A549 (cell line): ENCODE data around the gene TMED8. TPM values are rescaled to one million over a fixed set of nuclear protein-coding genes. Genes with fewer than 3 reads are reported as not detected.

ENCODE experiments used
- ATAC-seq, 2 experiments: fragments of 200-7000 bp in 1 of 2; fragments of >200 bp in 1 of 2; cut with Nextera tagmentation in 1 of 2; cut with Tn5 transposase in 1 of 2; 3 replicates each; pipeline versions ENCODE4 v1.8.0 to v1.9.1; 2018 to 2020; ENCODE audit warnings: mild to moderate bottlenecking in 1 of 2, moderate library complexity in 1 of 2
- CTCF ChIA-PET: fragments of 300-600 bp; sonication (Branson Sonifier 250); formaldehyde crosslinking; extraction: SDS; loops from one replicate; lab custom pipeline; 2021; ENCODE audit warnings: antibody characterized with exemption, inconsistent platforms; lab: Yijun Ruan, JAX
- POLR2A ChIA-PET: fragments of 350-600 bp; formaldehyde crosslinking; extraction: SDS; loops from one replicate; lab custom pipeline; 2021; ENCODE audit warnings: antibody characterized with exemption, inconsistent platforms; lab: Yijun Ruan, JAX
- DNase-seq, 2 experiments: peaks; one replicate each; pipeline versions ENCODE4 v3.0.0 to v3.0.0-alpha.2; 2011 to 2016; ENCODE audit warnings: low read depth in 1 of 2, low spot score in 1 of 2
- FAIRE-seq: peaks from 2 replicates; lab custom pipeline; 2011; peaks lifted over from hg19 to GRCh38; lab: Jason Lieb, UNC
- H3K27ac ChIP-seq, 2 experiments: fragments of >200 bp; sonication (Bioruptor Twin); formaldehyde crosslinking; 3 replicates each; pipeline ENCODE4 v1.5.1; 2016 to 2017
- H3K4me1 ChIP-seq: fragments of >200 bp; sonication (Bioruptor Twin); formaldehyde crosslinking; 3 replicates; pipeline ENCODE4 v1.6.1; 2016
- H3K4me2 ChIP-seq: fragments of >200 bp; sonication (Bioruptor Twin); formaldehyde crosslinking; 3 replicates; pipeline ENCODE4 v1.6.1; 2016
- H3K4me3 ChIP-seq: fragments of >200 bp; sonication (Bioruptor Twin); formaldehyde crosslinking; 3 replicates; pipeline ENCODE4 v1.5.1; 2016
- H3K9me3 ChIP-seq: fragments of >200 bp; sonication (Bioruptor Twin); formaldehyde crosslinking; 3 replicates; pipeline ENCODE4 v1.6.1; 2016
- CBX2 ChIP-seq: fragments of 200-600 bp; sonication (generic); IDR thresholded peaks from 2 replicates; pipeline ENCODE4 v1.6.1; 2016; ENCODE audit warnings: low read depth, mild to moderate bottlenecking, borderline replicate concordance
- CHD4 ChIP-seq: fragments of 200-600 bp; sonication (generic); IDR thresholded peaks from 2 replicates; pipeline ENCODE4 v1.6.1; 2016; ENCODE audit warnings: antibody characterized with exemption, mild to moderate bottlenecking, borderline replicate concordance
- EHMT2 ChIP-seq: fragments of 200-600 bp; sonication (generic); IDR thresholded peaks from 2 replicates; pipeline ENCODE4 v1.6.1; 2016; ENCODE audit warnings: antibody characterized with exemption, low read depth, mild to moderate bottlenecking, moderate library complexity
- FOSB ChIP-seq: fragments of 250-450 bp; sonication (Bioruptor Pico); IDR thresholded peaks from 2 replicates; pipeline ENCODE4 v1.5.0; 2020; ENCODE audit warnings: mild to moderate bottlenecking, moderate library complexity
- FOSL2 ChIP-seq, 2 experiments: fragments of 450-650 bp in 1 of 2; fragments of >200 bp in 1 of 2; sonication (Bioruptor Twin) in 1 of 2; formaldehyde crosslinking; IDR thresholded peaks; 2 replicates each; pipeline versions ENCODE4 v1.5.0 to v1.6.1; 2016 to 2020; ENCODE audit warnings: mild to moderate bottlenecking in 1 of 2, moderate library complexity in 1 of 2
- GATA3 ChIP-seq: IDR thresholded peaks from 2 replicates; pipeline ENCODE4 v1.6.1; 2012; ENCODE audit warnings: borderline replicate concordance
- HOXB13 ChIP-seq: fragments of 250-450 bp; sonication (Bioruptor Pico); IDR thresholded peaks from 2 replicates; pipeline ENCODE4 v1.5.0; 2020; ENCODE audit warnings: low read depth, mild to moderate bottlenecking, moderate library complexity
- HOXB5 ChIP-seq: fragments of 250-450 bp; sonication (Bioruptor Pico); IDR thresholded peaks from 2 replicates; pipeline ENCODE4 v1.5.0; 2020; ENCODE audit warnings: mild to moderate bottlenecking, moderate library complexity
- JUN ChIP-seq, 2 experiments: fragments of >200 bp; sonication (Bioruptor Twin); formaldehyde crosslinking; IDR thresholded peaks; 2 replicates in 1 of 2; 3 replicates in 1 of 2; pipeline ENCODE4 v1.6.1; 2016 to 2017
- KDM1A ChIP-seq: fragments of 200-600 bp; sonication (generic); IDR thresholded peaks from 2 replicates; pipeline ENCODE4 v1.6.1; 2016; ENCODE audit warnings: low read depth, mild to moderate bottlenecking
- MAZ ChIP-seq: fragments of 150-350 bp; IDR thresholded peaks from 2 replicates; pipeline ENCODE4 v1.6.1; 2014; ENCODE audit warnings: antibody characterized with exemption, low read depth, low read length, borderline replicate concordance
- NFE2L2 ChIP-seq: fragments of 150-350 bp; conservative IDR thresholded peaks from 2 replicates; pipeline ENCODE4 v1.6.1; 2014; ENCODE audit warnings: low read length
- PHF8 ChIP-seq: fragments of 200-600 bp; sonication (generic); IDR thresholded peaks from 2 replicates; pipeline ENCODE4 v1.6.1; 2016; ENCODE audit warnings: low read depth, mild to moderate bottlenecking, antibody characterized with exemption, moderate library complexity, borderline replicate concordance
- RARB ChIP-seq: fragments of 250-450 bp; sonication (Bioruptor Pico); IDR thresholded peaks from 2 replicates; pipeline ENCODE4 v1.8.0; 2021; ENCODE audit warnings: mild to moderate bottlenecking, moderate library complexity
- SMC3 ChIP-seq: fragments of >200 bp; sonication (Bioruptor Twin); formaldehyde crosslinking; IDR thresholded peaks from 3 replicates; pipeline ENCODE4 v1.6.1; 2018; ENCODE audit warnings: inconsistent platforms
- TFCP2L1 ChIP-seq: fragments of 250-450 bp; sonication (Bioruptor Pico); IDR thresholded peaks from 2 replicates; pipeline ENCODE4 v1.5.0; 2021; ENCODE audit warnings: mild to moderate bottlenecking
- ZFP36 ChIP-seq: fragments of 450-650 bp; IDR thresholded peaks from 2 replicates; pipeline ENCODE4 v1.6.1; 2014; ENCODE audit warnings: borderline replicate concordance; ENCODE audit not compliant: partially characterized antibody
- ZSCAN20 ChIP-seq: fragments of 250-450 bp; sonication (Bioruptor Pico); IDR thresholded peaks from 2 replicates; pipeline ENCODE4 v1.8.0; 2022; ENCODE audit warnings: mild to moderate bottlenecking, moderate library complexity
- WGBS: methylation state at CpG from one replicate; pipeline ENCODE4 v1.1.6; 2017; ENCODE audit errors: missing lambda C conversion rate; 5-methylcytosine and 5-hydroxymethylcytosine counted together
- polyA plus RNA-seq, 4 experiments: library from polyadenylated mRNA; depleted of rRNA in 3 of 4; stranded (reverse); fragments of >200 nt; fragmentation: RNase III in 1 of 4; extraction: RNeasy Plus Mini Kit Qiagen cat#74134 plus additional on column Dnase treatment in 1 of 4; gene quantifications; 2 replicates in 3 of 4; 3 replicates in 1 of 4; pipeline ENCODE4 v1.2.3, GENCODE V29; 2011 to 2017
- TF ChIP-seq, protein P1 (sequence below): IDR thresholded peaks from 2 replicates; pipeline ENCODE4 v1.6.1; 2012
- TF ChIP-seq, protein P2 (sequence below): fragments of 250-450 bp; sonication (Bioruptor Pico); IDR thresholded peaks from 2 replicates; pipeline ENCODE4 v1.5.0; 2020; ENCODE audit warnings: low read depth, mild to moderate bottlenecking, moderate library complexity
- TF ChIP-seq, protein P3 (sequence below): fragments of >200 bp; sonication (Bioruptor Twin); formaldehyde crosslinking; IDR thresholded peaks from 3 replicates; pipeline ENCODE4 v1.5.1; 2016

TMED8 gene
- polyA plus RNA-seq, 2 of the 4 experiments (the other 2 are of a cell fraction) = 8.8 to 13.9 TPM

DNA sequence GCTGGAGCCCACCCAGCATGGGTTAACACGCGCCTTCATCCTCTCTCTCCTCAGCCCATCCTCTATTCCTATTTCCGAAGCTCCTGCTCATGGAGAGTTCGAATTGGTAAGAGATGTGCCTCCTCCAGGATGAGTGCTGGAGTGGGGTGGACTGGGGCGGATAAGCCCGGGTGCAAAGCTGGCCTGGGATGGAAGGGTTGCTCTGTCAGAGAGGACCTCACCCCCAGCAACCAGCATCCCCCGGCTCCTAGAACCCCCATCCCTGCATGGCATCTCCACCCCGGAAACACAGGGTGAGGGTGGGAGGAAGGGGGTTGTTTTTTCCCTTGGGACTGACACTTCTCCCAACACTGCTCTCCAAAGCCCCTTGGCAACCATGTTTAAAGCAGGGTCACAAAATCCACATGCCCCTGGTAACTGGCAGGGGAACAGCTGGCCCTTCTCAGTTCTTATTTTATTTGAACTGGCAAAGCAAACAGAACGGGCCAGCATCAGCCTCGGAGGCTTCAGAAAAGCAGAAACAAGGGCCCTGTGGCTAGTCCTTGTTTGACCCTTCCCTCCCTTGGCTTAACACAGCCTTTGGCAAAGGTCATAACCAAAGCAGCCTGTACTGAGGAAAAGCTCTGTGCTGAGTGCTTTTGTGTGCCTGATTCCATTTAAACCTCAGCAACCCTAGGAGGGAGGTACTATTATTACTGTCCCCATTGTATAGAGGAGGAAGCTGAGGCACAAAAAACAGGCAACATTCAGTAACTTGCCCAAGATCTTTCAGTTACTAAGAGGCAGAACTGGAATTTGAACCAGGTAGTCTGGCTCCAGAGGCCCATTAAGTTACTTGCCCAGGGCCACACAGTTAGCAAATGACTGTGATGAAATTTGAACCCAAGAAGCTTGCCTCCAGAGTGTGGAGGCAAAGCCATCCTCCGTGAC, 51.8 kb downstream of the TMED8 start:
- POLR2A ChIA-PET = no interaction called here
- FAIRE-seq (no peak), ATAC-seq (no peak), DNase-seq (no peak)
- Histone ChIP-seq H3K4me1 (peaks cover 6% of the 10 kb centered on the region), H3K27ac (no peak overlapping the region), H3K4me2 (no peak overlapping the region), H3K4me3 (no peak overlapping the region), H3K9me3 (no peaks in the 10 kb centered on the region)
- TF ChIP-seq, protein P1, sequence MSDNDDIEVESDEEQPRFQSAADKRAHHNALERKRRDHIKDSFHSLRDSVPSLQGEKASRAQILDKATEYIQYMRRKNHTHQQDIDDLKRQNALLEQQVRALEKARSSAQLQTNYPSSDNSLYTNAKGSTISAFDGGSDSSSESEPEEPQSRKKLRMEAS = no peak
- 0 out of 2 replicates have a peak, but pooled peaks have one; percentile 23 for TF ChIP-seq KDM1A
- WGBS = 88% methylated on average over 9 of the region's 11 CpGs
- CTCF ChIA-PET = interaction anchor here (0.7 to 10.0 kb wide), 8 partner anchors 9 to 221 kb away, joined by 3 to 116 read pairs (median 4); no protein-coding TSS in a partner anchor

DNA sequence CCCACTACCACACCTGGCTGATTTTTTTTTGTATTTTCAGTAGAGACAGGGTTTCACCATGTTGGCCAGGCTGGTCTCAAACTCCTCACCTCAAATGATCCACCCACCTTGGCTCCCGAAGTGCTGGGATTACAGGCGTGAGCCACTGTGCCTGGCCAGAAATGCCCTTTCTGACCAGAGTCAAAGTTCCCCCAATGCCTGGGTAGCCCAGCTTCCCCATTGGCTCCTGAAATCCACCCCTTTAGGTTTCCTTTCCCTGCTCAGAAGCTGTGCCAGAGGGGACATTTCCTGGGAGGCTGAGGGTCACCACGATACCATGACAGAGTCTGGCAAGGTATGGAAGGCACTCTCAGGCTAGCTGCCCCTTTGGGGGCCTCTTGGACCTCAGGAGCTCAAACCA, 52.6 kb downstream of the TMED8 start:
- DNase-seq (no peak), FAIRE-seq (no peak), ATAC-seq (no peak)
- no peak overlapping the region for H3K4me2 ChIP-seq
- no peak overlapping the region for H3K4me3 ChIP-seq
- ChIA-PET POLR2A (no interaction called here), CTCF (interaction anchor here (0.7 to 10.0 kb wide), 6 partner anchors 8 to 222 kb away, joined by 3 to 116 read pairs (median 4); no protein-coding TSS in a partner anchor)
- no peaks in the 10 kb centered on the region for H3K9me3 ChIP-seq
- H3K4me1 ChIP-seq = peaks cover 13% of the 10 kb centered on the region
- 77% methylated on average over 3 of the region's 3 CpGs for WGBS
- TF ChIP-seq HOXB13 (no peak), ZFP36 (no peak), GATA3 (no peak), NFE2L2 (no peak), JUN (IDR thresholded peaks at IDR 0.05) (no peak), SMC3 (no peak), TFCP2L1 (no peak), RARB (CRISPR knock-in tag) (no peak), FOSL2 (IDR thresholded peaks at IDR 0.05) (no peak), FOSL2 (CRISPR knock-in tag; IDR thresholded peaks at IDR 0.05) (no peak), HOXB5 (no peak), FOSB (CRISPR knock-in tag) (no peak), CHD4 (no peak), MAZ (no peak), ZSCAN20 (CRISPR knock-in tag) (no peak), CBX2 (no peak), PHF8 (no peak), EHMT2 (no peak)
- TF ChIP-seq, protein P2, sequence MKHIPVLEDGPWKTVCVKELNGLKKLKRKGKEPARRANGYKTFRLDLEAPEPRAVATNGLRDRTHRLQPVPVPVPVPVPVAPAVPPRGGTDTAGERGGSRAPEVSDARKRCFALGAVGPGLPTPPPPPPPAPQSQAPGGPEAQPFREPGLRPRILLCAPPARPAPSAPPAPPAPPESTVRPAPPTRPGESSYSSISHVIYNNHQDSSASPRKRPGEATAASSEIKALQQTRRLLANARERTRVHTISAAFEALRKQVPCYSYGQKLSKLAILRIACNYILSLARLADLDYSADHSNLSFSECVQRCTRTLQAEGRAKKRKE = no peak
- TF ChIP-seq, protein P3, sequence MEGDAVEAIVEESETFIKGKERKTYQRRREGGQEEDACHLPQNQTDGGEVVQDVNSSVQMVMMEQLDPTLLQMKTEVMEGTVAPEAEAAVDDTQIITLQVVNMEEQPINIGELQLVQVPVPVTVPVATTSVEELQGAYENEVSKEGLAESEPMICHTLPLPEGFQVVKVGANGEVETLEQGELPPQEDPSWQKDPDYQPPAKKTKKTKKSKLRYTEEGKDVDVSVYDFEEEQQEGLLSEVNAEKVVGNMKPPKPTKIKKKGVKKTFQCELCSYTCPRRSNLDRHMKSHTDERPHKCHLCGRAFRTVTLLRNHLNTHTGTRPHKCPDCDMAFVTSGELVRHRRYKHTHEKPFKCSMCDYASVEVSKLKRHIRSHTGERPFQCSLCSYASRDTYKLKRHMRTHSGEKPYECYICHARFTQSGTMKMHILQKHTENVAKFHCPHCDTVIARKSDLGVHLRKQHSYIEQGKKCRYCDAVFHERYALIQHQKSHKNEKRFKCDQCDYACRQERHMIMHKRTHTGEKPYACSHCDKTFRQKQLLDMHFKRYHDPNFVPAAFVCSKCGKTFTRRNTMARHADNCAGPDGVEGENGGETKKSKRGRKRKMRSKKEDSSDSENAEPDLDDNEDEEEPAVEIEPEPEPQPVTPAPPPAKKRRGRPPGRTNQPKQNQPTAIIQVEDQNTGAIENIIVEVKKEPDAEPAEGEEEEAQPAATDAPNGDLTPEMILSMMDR = no peak
- TF ChIP-seq, protein P1 = no peak
- TF ChIP-seq, all 56 proteins: peak for 0
- H3K27ac ChIP-seq = no peak overlapping the region
